A673 (cell line): ENCODE results near the gene NECTIN4.

ENCODE experiments used
- CTCF ChIP-seq: fragments of 300-800, 200-600 bp; sonication (generic); conservative IDR thresholded peaks from 2 replicates; pipeline ENCODE4 v1.5.1; 2017; ENCODE audit warnings: low read depth, mild to moderate bottlenecking, antibody characterized with exemption, low read length, moderate library complexity, mixed read lengths
- EZH2 ChIP-seq: fragments of 200-600 bp; sonication (generic); IDR thresholded peaks from 2 replicates; pipeline ENCODE4 v1.6.1; 2017; ENCODE audit warnings: borderline replicate concordance, low read depth, mild to moderate bottlenecking, mixed read lengths, antibody characterized with exemption, low read length; ENCODE audit not compliant: poor library complexity, severe bottlenecking

GRCh38 chr1:161137881-161138280, 48.5 kb upstream of the NECTIN4 start:
- TF ChIP-seq CTCF (no peak), EZH2 (no peak)
